EL (cell line): ENCODE results near the gene TFAP2A.

Experiments
- DNase-seq: peaks from one replicate; pipeline ENCODE4 v3.0.0-alpha.2; 2016

Gene TFAP2A

DNA sequence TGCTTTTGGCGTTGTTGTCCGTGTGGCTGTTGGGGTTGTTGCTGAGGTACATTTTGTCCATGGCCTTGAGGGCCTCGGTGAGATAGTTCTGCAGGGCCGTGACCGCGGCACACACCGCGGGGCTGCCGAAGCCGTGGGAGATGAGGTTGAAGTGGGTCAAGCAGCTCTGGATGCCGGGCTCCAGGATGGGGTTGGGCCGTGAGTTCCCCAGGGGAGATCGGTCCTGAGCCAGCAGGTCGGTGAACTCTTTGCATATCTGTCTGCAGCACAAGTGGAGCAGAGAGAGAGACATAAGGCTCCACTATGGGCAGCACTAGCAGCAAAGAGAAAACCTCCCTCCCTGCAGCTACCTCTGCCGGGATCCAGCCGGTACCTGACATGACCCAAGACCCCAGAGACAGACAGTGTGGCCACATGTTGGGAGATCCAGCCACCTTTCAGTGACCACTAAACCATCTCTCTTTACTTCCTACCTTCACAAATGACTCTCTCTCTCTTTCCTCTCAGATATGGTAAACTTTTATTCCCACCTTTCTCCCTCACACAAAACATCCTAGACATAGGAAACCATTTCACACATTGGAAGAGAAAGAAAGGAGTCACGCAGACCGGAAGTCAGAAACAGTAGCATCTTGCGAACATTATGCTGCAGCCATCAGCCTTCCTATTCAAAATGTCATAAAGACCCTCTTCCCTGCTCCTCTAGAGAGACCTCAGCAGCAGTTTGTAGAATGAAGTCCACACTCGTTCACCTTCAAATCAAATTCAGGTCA lies 16.2 kb downstream of the TFAP2A start:
- peak; percentile 24 for DNase-seq

DNA sequence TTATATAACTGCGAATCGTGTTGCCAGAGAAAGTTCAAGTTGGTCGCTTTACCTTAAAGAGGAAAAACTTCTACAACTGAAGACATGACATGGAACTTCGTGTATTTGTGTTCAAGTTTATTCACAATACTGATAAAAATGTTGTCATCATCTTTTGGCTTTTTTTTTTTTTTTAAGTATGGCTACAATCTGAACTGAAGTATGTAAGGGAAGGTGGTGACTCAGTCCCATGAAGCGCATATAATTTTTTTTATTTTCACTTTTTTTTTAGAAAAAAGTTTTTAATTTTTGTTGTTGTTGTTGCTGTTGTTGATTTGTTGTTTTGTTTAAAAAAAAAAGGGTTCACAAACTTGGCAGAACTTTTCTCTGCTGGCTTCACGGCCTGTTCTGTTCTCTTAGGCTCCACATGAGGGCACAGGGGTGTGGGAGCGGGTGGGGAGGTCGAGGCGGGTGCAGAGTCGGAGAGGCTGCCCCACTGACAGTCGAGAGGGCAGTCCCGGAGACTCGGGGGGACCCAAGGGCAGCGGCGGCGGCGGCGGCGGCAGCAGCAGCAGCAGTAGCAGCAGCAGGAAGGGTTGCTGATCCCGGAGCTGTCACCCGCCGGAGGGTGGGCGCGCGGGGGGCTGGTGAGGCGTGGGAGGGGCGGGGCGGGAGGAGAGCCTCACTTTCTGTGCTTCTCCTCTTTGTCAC lies 17.0 kb downstream of the TFAP2A start:
- peak; percentile 50 for DNase-seq

DNA sequence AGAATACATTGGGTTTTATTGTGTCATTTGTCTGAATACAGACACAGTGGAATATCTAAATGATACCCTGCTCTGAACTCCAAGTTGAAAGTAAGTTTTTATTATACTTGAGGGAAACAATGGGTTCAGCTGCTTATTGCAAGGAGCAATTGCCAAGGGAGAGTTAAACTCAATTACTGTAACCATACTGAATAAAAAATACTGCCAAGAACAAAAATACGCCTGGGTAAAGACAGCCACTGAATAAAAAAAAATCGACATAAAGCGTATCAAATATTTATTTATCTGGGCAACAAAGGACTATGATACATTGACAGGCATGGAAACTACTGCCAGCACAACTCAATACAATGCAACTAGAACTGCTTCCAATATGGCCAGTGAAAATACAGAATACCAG lies 18.1 kb downstream of the TFAP2A start:
- DNase-seq = no peak

DNA sequence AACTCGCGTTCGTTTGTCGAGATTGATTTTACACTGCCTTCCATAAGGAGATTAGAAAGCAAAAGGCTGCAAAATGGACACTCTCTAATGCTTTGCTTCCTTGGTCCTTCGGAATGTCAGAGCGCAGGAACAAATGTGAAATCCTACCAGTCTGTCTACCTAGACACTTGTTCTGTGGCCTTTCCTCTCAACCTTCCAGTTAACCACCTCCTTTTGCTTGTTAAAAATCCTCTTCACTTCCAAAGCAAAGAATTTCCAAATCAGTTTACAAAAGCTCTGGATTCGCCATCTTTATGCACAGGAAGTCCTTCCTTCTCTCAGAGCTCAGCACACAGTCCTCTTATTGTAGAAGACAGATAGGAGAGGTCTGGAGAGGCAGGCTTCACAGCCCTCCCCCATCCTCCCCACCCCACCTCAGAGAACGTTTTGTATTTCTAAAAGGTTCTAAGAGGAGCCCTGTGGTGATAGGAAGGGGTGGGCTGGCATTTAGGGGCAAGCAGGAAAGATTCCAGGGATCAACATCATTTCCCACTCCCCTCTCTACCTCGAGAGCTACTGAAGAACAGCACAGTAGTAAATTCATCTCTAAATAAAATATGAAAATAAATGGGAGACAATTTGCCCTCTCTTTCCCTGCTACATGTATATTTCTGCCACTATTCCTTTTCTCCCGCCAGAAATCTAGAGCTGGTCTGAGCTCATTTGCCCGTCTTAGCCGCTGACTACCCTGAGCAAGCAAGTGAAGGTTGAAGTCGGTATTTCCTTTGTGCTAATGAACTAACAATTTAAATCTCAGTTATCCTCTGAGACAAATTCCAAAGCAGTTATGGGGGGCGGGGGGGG lies 18.9 kb downstream of the TFAP2A start:
- DNase-seq = no peak

DNA sequence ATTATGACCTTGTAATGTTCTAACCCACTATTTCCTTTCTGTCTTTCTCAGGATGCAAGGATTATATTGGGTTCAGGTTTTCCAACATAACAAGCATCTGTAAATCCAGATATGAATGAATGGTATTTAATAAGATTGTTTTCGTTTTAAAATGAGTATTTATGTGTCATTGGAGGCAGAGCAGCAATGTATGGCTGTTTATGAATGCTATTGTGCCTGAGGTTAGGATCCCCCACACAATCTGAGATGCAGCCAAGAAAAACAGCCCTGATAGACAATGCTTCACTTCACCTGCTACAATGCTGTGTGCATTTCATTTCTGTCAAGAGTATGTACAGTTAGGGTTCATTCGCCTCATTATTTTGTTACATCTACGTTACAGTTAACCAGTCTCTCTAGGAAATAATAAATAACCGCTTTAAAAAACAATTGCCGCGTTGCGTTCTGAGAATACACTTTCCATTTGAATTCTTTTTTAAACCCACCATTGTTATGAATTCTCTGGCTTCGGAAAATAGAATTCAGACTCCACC lies 19.6 kb downstream of the TFAP2A start:
- no peak for DNase-seq

DNA sequence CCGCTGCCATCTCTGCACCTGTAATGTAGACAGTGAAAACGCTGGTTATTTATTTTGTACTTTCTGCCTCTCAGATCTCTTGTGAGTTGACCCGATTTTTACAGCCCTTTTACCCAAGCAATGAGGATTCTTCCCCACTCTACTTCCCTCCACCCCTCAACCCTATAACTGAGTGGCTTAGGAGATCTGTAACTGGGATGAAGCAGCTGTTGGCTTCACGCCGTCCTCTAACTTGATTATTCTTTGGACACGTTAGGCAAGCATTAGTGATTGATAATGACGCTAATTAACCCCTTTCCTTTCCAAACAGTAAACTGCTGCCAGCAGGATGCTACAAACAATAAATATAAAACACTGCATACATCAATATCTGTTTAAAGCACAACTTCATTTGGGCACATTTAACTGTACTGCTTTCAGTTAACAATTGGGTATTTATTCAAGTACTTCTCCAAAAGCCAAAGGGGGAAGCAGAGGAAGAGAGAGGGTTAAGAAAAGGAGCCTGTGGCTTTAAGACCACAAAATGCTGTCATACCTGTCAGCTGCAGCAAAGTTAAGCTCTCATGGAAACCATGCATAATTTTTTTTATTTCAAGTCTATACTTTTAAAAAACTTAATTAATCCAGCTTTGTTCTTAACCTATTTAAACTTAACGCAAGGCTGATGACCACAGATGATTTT lies 21.2 kb downstream of the TFAP2A start:
- DNase-seq = no peak

DNA sequence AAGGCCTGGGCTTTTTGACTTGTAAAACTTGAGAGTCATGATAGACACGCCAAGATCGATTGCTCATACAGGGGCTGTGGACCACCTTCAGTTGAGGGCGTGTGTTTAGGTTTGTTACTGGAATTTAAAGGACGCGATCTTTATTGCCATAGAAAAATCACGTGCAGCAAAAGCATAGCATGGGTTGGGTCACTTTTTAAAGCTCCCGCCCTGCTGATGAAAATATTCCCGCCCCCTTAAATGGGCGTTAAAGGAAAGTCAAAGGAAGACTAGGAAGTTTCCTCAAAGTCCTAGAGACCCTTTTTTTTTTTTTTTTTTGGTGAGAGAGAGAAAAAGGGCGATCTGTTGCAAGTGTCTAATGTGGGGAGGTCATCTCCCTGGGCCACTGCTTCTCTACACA lies 23.1 kb downstream of the TFAP2A start:
- DNase-seq = no peak

DNA sequence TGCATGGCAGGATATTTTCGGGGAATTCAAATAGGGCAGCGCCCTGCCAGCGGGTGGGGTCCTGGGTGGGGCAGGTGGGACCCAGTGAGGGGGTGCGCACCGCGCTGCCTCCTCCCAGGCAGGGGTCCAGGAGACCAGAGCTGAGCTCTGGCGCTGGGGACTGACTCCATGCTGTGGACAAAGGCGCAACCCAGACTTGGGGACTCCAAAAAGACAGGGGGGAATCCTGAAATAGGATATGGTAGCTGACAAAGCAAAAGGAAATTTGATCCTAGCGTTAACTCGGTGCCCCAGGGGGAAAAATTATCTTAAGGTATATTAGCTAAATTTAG lies 23.6 kb downstream of the TFAP2A start:
- DNase-seq = no peak

DNA sequence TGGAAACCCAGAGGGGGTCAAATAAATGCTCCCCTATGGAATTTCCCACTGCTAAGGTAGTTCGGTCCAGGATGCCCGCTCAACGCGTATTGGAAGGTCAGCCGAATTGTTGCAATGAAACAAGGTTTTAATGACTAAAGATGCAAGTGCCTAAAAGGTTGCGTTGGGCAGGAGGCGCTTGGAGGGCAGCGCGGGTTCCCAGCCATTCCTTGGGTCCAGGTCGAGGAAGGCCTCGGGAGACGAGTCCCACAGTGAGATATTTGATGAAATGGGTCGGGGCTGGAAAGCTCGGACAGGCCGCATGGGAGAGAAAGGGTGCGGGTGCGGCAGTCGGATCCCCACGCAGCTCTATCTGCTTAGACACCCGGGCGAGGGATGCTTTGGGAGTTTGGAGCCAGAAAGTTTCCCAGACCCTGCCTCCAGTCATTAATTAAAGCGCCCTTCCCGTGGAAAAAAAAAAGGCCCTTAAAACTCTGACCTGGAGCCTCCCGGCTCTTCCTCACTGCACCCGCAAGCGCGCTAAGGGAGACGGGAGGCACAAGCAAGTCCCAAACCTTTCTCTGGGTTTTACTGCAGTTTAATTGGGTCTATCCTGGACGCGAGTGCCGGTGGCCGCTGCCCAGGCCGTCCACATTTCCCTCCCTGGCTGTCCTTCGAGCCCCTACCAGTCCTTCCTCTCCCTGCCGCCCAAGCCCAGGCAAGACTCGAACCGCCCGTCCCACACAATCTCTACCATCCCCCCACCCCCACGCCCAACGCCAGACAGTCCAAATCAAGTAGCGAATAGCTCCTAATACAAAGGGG lies 24.2 kb downstream of the TFAP2A start:
- no peak for DNase-seq

DNA sequence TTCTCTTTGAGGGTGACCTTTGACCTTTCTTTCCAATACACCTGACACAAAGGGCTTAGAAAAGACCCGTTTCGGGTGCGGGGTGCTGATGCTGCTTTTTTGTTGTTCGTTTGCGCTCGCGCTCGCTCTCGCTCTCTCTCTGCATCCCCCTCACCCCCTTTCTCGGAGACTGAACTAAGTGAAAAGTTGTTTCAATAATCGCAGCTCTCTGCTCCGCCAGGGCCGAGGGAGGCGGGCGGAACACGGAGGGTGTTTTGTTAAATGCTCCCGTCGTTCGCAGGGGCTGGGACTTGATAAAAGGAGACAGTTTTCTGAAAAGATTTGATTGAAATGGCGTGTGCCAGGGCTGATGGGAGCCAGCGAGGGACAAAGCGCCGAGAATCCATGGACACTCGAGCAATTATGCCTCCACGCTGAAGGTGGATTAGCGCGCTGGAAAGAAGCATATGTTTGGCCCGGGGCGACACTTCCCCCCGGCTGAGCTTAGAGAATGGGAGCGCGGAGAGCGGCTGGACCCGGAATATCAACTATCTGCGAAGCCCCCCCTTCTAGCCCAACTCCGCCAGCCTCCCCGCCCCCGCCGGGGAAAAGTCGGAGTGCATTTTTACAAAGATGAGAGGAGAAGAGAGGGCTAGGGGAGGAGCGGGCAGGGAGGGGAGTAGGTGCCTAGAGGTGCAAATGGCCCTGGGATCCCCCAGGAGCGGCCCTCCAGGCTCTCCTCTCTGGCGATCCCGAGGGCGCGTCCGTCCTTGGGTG lies 25.0 kb downstream of the TFAP2A start:
- no peak for DNase-seq

DNA sequence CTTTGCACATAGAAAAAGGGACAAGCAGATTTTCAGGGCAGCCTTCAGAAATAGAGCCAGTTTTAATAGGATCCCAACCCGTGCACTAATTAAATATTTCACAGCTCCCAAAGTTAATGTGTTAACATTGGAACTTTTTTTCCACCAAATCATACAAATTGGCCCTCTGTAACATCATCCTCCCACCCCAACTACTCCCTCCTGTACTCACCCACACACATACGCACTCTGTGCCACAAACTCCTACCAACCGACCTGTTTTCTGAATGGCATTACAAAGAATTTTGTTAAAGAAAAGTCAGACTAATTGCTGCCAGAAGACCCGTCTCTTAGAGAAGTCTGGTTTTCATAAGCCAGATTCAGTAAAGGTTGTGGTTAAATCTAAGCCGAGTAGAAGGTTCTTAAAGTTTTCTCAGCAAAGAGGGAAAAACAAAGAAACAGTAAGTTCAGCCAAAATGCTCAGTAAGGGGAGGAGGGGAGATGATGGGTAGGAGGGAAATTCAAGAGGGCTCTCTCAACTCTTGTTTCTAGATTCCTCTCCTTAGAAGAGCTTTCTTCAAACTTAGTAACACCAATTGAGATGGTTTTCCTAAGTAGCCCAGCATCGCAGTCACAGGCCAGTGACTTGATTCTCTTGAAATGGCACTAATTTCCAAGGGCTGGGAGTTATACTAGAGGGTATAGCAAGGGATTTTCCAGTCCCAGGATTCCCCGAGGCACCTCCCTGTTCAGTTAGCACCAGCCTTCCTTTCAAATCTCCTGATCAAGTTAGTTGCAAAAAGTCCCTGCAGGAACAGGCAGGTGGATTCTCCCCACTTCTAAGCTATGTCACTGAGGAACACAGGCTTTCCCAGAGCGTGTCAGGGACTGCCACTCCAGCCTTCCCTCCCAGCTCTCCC lies 27.9 kb downstream of the TFAP2A start:
- no peak for DNase-seq

DNA sequence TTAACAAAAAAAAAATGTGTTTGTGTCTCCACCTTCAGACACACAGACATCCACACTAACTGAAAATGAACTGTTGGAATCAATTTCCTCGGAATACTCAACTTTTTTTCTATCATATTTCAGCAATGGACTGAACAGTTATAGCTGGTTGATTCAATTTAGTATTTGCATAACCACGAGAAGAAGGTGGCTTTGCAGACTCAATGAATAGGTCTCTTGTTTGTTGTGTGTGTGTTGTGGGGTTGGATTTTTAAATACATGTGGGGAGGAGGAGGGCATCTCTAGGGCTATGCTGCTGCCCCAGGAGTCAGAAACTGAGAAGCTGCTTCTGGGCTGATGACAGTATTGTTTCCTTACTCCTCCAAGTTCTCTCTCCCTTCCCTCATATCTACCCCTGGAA lies 28.7 kb downstream of the TFAP2A start:
- DNase-seq = no peak

DNA sequence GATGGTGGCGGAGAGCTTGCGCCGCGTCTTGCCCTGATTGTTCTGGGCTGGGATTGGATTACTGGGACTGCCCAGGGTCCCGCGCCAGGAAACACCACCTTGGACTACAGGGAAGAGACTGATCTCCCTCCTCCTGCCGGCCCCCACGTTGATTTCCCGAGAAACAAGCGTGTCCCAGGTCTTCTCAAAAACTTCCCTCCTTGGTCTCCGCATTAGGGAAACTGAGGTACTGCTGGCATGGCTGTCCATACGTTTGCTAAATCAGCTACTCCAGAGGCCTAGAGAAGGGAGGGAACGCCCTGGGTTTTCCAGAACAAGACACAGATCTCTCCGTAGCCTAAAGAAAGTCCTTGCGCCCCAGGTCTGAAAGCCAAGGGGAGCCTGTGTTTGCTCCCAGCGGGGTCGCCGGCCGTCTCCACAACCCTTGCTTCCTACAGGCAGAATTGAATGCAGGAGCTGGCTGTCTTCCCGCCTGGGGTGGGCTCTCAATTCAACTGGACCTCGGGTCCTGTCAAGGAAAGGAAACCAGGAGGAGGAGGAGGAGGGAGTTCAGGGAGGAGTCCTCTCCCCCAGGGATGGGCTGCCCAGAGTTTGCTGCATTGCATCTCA lies 29.2 kb downstream of the TFAP2A start:
- DNase-seq = no peak

DNA sequence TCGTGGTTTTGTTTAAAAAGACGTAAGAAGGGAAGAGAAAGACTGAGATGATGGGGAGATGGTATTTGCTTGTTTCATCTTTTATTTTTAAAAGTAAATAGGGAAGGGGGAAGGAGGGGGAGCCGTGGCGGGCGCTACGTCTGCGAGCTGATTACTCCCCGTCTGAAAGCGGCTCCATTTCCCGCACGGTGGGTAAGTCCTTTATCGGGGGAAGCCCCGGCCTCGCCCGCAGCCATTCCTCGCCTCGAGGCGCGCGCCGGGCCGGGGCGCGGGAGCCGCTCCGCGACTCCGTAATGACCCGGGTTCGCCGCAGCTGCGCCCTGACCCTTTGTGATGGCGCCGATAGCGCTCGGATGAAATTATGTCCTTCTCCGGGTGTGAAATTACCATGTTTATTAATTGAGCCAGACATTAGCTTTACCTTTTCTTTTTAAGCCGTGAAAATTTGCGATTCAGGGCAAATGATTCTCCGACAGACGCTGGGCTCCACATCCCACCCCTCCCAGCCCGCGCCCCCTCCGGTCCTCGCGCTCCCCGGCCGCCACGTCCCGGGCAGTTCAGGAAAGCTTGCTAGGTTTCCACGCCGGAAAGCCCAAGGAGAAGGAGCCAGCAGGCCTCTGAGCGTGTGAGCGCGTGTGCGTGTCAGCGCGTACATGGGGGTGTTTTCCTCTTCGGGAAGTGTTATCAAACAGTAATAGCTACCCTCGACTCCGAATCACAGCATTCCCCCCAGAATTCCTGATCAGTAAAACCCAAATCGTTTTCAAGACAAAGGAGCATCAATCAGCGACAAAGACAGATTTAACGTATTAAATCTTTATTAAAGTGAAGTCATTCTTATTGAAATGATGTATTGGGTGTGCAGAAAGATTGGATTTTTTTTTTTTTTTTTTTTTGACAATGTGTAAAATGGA lies 30.0 kb downstream of the TFAP2A start:
- DNase-seq = no peak

DNA sequence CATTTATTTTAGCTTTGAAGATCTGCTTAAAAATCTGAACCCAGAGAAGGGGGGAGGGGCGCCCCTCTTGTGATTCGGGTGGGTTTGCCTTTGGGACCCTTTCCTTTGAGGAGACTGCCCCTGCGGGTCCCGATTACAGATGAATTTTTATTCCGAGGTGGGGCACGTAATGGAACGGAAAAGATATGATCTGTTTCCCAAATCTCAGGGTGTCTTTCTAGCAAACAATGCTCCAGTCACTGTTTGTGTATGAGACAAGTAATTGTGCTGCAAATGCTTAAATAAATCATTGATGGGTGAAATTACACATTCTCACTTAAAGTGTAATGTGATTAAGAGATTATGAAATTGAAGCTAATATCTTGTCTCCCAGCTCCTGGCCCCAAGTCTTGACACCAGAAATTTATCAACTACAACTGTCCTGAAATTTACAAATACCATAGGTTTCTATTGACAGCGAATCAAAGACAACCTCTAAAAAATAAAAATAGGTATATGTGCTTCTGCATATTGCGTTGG lies 30.7 kb downstream of the TFAP2A start:
- no peak for DNase-seq

DNA sequence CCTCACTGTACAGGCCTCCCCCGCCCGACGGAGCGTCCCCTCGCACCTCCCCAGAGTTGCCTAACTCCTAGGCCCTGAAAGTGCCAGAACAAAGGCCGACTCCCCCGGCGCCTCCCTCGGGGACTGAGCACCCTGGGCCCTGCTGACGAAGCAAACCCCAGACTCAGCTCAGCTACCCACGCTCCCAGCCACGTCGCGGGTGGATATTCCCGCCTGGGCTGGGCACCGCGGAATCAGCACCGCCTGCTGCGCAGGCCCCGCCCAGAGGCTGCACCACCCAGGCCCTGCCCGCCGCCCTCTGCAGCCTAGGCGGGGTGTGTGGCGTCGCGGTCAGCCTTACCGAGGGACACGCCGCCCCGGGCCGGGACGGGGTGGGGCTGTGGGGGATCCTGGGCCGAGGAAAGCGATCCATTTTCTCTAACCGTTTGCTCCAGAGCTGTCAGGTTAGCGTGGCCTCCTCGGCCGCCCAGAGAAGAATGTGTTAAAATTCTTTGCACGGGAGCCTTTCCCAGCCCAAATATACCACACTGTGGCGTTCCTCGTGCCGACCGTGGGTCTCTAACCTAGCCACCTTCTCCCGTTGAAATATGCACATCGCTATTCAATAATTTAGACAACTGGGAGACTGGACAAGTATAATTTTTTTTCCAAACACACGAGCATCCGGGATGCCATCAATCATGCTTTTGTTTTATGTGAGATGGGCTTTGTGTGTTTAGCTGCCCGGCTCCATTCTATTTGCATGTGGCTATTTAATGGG lies 31.4 kb downstream of the TFAP2A start:
- peak; percentile 66 for DNase-seq

DNA sequence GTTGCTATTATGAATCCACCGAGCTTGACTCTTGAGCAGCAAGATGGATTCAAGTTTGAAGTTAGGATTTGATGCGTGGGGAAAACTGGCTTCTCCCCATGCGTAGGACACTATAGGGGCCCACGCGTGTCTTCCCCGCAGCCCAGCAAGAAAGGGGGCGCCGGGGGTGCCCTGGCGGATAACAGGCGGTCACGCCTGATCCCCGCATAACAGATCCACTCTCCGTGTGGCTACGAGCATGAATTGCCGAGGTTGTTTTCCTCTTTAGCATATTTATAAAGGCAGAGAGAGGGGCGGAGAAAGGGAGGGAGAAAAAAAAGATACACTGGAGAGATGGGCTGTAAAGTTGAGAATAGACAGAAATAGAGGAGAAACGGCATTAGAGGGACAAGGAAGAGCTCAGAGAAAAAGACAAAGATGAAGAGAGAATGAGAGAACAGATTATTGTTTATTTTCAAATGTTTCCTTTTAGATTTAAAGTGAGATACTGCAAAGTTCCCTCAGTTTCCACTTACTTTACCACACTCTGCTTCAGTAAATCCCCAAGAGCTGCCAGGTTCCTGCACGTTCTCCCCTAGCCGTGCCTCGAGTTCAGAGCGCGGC lies 32.0 kb downstream of the TFAP2A start:
- DNase-seq = no peak
